ENCODE measurements around the gene CCL4L2.
"Not testable (repeated sequence)": the region's sequence is repeated elsewhere in the genome, so short reads cannot be mapped to it uniquely, and the experiment has no call there.

CCL4L2 gene

GRCh38 chr17:36210439-36211211 lies at the start of gene CCL4L2:
CCL4L2 (plus strand) TSS chr17:36211063.
- not testable (repeated sequence) for DNase-seq (ENCODE audit: low spot score)

- DNase-seq (ENCODE audit: low spot score): not testable (repeated sequence)
Observed at GRCh38 chr17:36168836-36169235, 42.0 kb upstream of the CCL4L2 start.

- not testable (repeated sequence) for DNase-seq (ENCODE audit: low spot score)
Observed at GRCh38 chr17:36176536-36176935, 34.3 kb upstream of the CCL4L2 start, which contains the start of gene TBC1D3B. TBC1D3B (minus strand) TSS chr17:36176636; CDS start chr17:36175050, 1,586 bp downstream.

GRCh38 chr17:36181446-36182175 lies 29.3 kb upstream of the CCL4L2 start:
- DNase-seq (ENCODE audit: low spot score): not testable (repeated sequence)

- DNase-seq (ENCODE audit: low spot score): no peak
Observed at GRCh38 chr17:36182176-36183000, 28.5 kb upstream of the CCL4L2 start.

- peak; percentile 58 for DNase-seq (ENCODE audit: low spot score)
Observed at GRCh38 chr17:36183001-36183971, 27.6 kb upstream of the CCL4L2 start.

- no peak for DNase-seq (ENCODE audit: low spot score)
Observed at GRCh38 chr17:36184023-36184765, 26.7 kb upstream of the CCL4L2 start.

GRCh38 chr17:36185416-36185815 lies 25.4 kb upstream of the CCL4L2 start:
- DNase-seq (ENCODE audit: low spot score): no peak

GRCh38 chr17:36186810-36187763 lies 23.8 kb upstream of the CCL4L2 start:
- not testable (repeated sequence) for DNase-seq (ENCODE audit: low spot score)

- DNase-seq (ENCODE audit: low spot score): not testable (repeated sequence)
Observed at GRCh38 chr17:36187943-36188665, 22.8 kb upstream of the CCL4L2 start.

- DNase-seq (ENCODE audit: low spot score): no peak
Observed at GRCh38 chr17:36188891-36189306, 22.0 kb upstream of the CCL4L2 start.

- DNase-seq (ENCODE audit: low spot score): not testable (repeated sequence)
Observed at GRCh38 chr17:36189993-36190392, 20.9 kb upstream of the CCL4L2 start.

- not testable (repeated sequence) for DNase-seq (ENCODE audit: low spot score)
Observed at GRCh38 chr17:36190549-36191330, 20.1 kb upstream of the CCL4L2 start.

GRCh38 chr17:36193216-36193775 lies 17.6 kb upstream of the CCL4L2 start:
- DNase-seq (ENCODE audit: low spot score): no peak

- not testable (repeated sequence) for DNase-seq (ENCODE audit: low spot score)
Observed at GRCh38 chr17:36194147-36194831, 16.6 kb upstream of the CCL4L2 start.

GRCh38 chr17:36194832-36195433 lies 15.9 kb upstream of the CCL4L2 start:
- not testable (repeated sequence) for DNase-seq (ENCODE audit: low spot score)

Measured in LoVo (cell line).